ENCODE results near the gene LMBRD1.

LMBRD1 gene

DNA sequence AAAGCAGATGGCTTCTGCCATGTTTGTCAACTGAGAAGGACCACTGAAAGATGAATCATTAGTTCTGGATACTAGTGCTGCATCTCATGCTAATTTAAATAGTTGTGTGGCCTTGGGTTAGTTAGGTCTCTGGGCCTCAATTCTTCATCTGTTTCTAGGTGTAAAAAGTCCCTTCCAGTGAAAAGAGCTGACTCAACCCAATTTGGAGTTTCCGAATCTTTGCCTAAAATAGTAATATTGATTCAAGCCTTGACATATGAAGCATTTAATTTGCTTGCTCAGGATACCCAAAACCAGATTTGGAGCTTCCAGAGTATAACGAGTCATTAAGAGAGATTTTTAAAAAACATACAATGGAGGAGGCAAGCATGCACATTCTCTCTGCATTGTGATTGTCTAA, 163.9 kb downstream of the LMBRD1 start:
- no peak overlapping the region for H2AFZ ChIP-seq
- TF ChIP-seq, protein P1, sequence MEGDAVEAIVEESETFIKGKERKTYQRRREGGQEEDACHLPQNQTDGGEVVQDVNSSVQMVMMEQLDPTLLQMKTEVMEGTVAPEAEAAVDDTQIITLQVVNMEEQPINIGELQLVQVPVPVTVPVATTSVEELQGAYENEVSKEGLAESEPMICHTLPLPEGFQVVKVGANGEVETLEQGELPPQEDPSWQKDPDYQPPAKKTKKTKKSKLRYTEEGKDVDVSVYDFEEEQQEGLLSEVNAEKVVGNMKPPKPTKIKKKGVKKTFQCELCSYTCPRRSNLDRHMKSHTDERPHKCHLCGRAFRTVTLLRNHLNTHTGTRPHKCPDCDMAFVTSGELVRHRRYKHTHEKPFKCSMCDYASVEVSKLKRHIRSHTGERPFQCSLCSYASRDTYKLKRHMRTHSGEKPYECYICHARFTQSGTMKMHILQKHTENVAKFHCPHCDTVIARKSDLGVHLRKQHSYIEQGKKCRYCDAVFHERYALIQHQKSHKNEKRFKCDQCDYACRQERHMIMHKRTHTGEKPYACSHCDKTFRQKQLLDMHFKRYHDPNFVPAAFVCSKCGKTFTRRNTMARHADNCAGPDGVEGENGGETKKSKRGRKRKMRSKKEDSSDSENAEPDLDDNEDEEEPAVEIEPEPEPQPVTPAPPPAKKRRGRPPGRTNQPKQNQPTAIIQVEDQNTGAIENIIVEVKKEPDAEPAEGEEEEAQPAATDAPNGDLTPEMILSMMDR (IDR thresholded peaks at IDR 0.05) = no peak
- H3K9ac ChIP-seq = no peak overlapping the region
- no peaks in the 10 kb centered on the region for H3K27me3 ChIP-seq (ENCODE audit: control insufficient read depth, insufficient read depth, low read length)
- no peaks in the 10 kb centered on the region for H3K4me1 ChIP-seq
- no peak overlapping the region for H3K27ac ChIP-seq
- no peaks in the 10 kb centered on the region for H3K9me3 ChIP-seq (ENCODE audit: control insufficient read depth, low read length)
- H3K79me2 ChIP-seq = no peaks in the 10 kb centered on the region
- H3K4me2 ChIP-seq (ENCODE audit: low read length) = no peak overlapping the region
- no peaks in the 10 kb centered on the region for H3K36me3 ChIP-seq (ENCODE audit: control insufficient read depth, insufficient read depth, low read length)
- no peak overlapping the region for H3K4me3 ChIP-seq (ENCODE audit: low read depth, low read length)

DNA sequence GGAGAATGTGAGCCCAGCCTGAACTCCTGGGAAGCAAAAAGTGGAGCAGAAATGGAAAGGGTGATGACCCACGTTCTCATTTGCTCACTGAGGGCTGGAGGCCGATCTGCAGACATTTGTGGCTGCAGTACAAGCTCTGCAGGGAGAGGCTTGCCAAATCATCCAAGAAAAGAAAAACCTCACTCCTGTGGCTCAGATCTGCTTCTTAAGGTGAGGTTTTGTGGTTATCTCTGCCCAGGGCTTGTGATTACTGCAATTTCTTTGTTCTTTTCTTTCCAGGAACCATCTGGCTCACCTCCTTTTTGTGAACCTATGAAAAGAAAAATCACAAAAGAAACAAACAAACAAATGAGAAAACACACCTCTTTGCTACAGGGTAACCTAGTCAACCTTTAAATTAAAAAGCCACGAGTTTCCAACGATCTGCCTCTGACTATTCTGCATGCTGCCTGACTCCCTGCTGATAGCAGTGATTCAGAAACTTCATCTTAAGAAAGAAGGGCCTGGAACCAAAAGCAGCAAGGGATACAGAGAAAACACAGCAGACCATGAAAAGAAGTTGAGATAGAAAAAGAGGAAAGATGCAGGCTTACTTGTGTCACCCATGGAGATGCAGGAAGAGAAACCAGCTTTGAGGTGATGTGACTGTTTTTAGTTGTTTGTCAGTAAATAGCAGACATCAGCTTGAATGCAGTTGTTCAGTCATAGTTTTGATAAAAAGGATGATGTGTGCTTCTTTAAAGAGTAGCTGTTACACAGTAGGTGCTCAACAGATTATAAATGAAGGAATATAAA, 165.1 kb downstream of the LMBRD1 start:
- H3K4me1 ChIP-seq = no peaks in the 10 kb centered on the region
- no peak overlapping the region for H3K4me3 ChIP-seq (ENCODE audit: low read depth, low read length)
- H3K4me2 ChIP-seq (ENCODE audit: low read length) = no peak overlapping the region
- no peaks in the 10 kb centered on the region for H3K9me3 ChIP-seq (ENCODE audit: control insufficient read depth, low read length)
- H3K27me3 ChIP-seq (ENCODE audit: control insufficient read depth, insufficient read depth, low read length) = no peaks in the 10 kb centered on the region
- no peaks in the 10 kb centered on the region for H3K36me3 ChIP-seq (ENCODE audit: control insufficient read depth, insufficient read depth, low read length)
- H3K9ac ChIP-seq = no peak overlapping the region
- no peak overlapping the region for H2AFZ ChIP-seq
- H3K27ac ChIP-seq = no peak overlapping the region
- TF ChIP-seq, protein P1 (IDR thresholded peaks at IDR 0.05) = no peak
- no peaks in the 10 kb centered on the region for H3K79me2 ChIP-seq

DNA sequence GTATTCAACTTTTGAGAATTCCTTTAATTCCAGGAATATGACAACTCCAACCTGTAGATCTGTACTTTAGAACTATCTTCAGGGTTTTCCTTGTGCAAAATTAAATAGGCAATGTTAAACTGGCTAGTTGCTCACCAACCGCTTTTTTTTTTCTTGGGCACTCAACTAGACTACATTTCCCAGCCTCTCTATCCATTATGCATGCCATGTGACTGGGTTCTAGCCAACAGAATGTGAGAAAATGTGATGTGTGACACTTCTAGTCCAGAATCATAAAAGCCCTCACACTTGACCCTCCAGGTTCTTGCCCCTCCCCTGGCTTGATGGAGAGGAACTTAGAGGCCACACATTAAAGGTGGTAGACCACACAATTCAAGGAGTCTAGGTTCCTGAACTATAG, 166.0 kb downstream of the LMBRD1 start:
- TF ChIP-seq, protein P1 (IDR thresholded peaks at IDR 0.05) = no peak
- Histone ChIP-seq H2AFZ (no peak overlapping the region), H3K4me1 (no peaks in the 10 kb centered on the region)

DNA sequence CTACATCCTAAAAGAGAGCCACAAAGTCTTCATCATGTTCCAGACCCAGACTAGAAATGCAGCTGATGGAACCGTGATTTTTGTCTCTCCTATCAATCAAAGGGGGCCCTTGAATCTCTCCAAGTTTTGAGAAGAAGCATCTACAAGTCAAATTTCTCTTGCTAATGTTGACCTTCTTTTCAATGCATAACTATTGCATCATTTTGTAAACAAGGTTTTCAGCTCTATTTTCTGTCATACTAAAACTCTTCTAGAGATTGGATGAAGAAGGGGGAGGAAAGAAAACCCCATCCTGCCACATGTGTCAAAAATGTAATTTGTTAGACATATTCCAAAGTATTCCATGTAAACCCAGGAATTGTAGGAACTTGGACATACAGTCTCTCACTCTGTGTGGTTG, 169.2 kb downstream of the LMBRD1 start:
- no peaks in the 10 kb centered on the region for H3K36me3 ChIP-seq (ENCODE audit: control insufficient read depth, insufficient read depth, low read length)
- no peak overlapping the region for H3K27ac ChIP-seq
- H2AFZ ChIP-seq = no peak overlapping the region
- TF ChIP-seq, protein P1 (IDR thresholded peaks at IDR 0.05) = no peak
- no peaks in the 10 kb centered on the region for H3K4me1 ChIP-seq
- no peaks in the 10 kb centered on the region for H3K79me2 ChIP-seq
- H3K27me3 ChIP-seq (ENCODE audit: control insufficient read depth, insufficient read depth, low read length) = no peaks in the 10 kb centered on the region
- no peaks in the 10 kb centered on the region for H3K9me3 ChIP-seq (ENCODE audit: control insufficient read depth, low read length)
- no peak overlapping the region for H3K9ac ChIP-seq
- no peak overlapping the region for H3K4me3 ChIP-seq (ENCODE audit: low read depth, low read length)
- H3K4me2 ChIP-seq (ENCODE audit: low read length) = no peak overlapping the region

More for the DNA sequence above, 166.0 kb downstream of the LMBRD1 start:
- Histone ChIP-seq H3K9ac (no peak overlapping the region), H3K4me2 (ENCODE audit: low read length) (no peak overlapping the region), H3K27me3 (ENCODE audit: control insufficient read depth, insufficient read depth, low read length) (no peaks in the 10 kb centered on the region), H3K27ac (no peak overlapping the region), H3K9me3 (ENCODE audit: control insufficient read depth, low read length) (no peaks in the 10 kb centered on the region), H3K79me2 (no peaks in the 10 kb centered on the region), H3K36me3 (ENCODE audit: control insufficient read depth, insufficient read depth, low read length) (no peaks in the 10 kb centered on the region), H3K4me3 (ENCODE audit: low read depth, low read length) (no peak overlapping the region)

DNA sequence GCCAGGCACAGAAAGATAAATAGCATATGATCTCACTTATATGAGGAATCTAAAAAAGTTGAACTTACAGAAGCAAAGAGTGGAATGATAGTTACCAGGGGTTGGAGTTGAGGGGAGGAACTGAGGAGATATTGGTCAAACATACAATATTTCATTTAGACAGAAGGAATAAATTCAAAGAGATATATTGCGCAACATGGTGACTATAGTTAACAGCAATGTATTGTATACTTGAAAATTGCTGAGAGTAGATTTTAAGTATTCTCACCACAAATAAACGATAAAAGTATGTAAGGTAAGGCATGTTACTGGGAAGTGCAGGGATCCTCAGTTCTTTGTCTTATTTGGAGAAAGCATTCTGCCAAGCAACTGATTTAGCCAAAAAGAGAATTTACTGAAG, 171.9 kb downstream of the LMBRD1 start:
- TF ChIP-seq, protein P1 (IDR thresholded peaks at IDR 0.05) = no peak
- no peaks in the 10 kb centered on the region for H3K36me3 ChIP-seq (ENCODE audit: control insufficient read depth, insufficient read depth, low read length)
- no peak overlapping the region for H3K27ac ChIP-seq
- no peak overlapping the region for H3K9ac ChIP-seq
- no peak overlapping the region for H3K4me2 ChIP-seq (ENCODE audit: low read length)
- H3K27me3 ChIP-seq (ENCODE audit: control insufficient read depth, insufficient read depth, low read length) = no peaks in the 10 kb centered on the region
- no peak overlapping the region for H3K4me3 ChIP-seq (ENCODE audit: low read depth, low read length)
- no peaks in the 10 kb centered on the region for H3K79me2 ChIP-seq
- H2AFZ ChIP-seq = no peak overlapping the region
- no peaks in the 10 kb centered on the region for H3K4me1 ChIP-seq
- H3K9me3 ChIP-seq (ENCODE audit: control insufficient read depth, low read length) = no peaks in the 10 kb centered on the region

All from parathyroid adenoma (tissue), 2 donors.